Measurements from ENCODE around the gene PDK1. TPM values are rescaled to one million over a fixed set of nuclear protein-coding genes. Genes with fewer than 3 reads are reported as not detected.

Gene PDK1
- total RNA-seq, 1 experiment from 2014 or later = 11.7 TPM

GRCh38 chr2:172555272-172555521 is 693 bp upstream of the PDK1 start:
- Histone ChIP-seq H3K4me1 (ENCODE audit: control insufficient read depth, insufficient read depth, low read length) (peaks cover 23% of the 10 kb centered on the region), H3K9me3 (ENCODE audit: control insufficient read depth, insufficient read depth, low read depth, low read length) (no peaks in the 10 kb centered on the region), H3K4me3 (ENCODE audit: low read depth in 2 of 2, low read length in 2 of 2) (peak overlapping the region; percentile 85 to 91), H3K36me3 (ENCODE audit: control insufficient read depth, insufficient read depth, low read length) (no peaks in the 10 kb centered on the region; the same call in 1 of the 2 replicates), H3K27ac (ENCODE audit: low read length) (peak overlapping the region; percentile 87), H3K27me3 (ENCODE audit: control insufficient read depth, insufficient read depth, low read length) (no peaks in the 10 kb centered on the region)
- BruUV-seq (replicated peaks) = no TSS peak
- intact Hi-C loops (cut with micrococcal nuclease; ENCODE audit: unreplicated experiment) = no loop called here
- POLR2A ChIA-PET = no interaction called here
- CTCF ChIA-PET = no interaction called here
- ATAC-seq (no peak), DNase-seq (ENCODE audit: low read depth, low spot score) (no peak)
- in situ Hi-C loops (cut with HindIII; ENCODE audit: low pct_unique_long_range_greater_than_20kb, low sequenced_read_pairs) = no loop called here
- no peak for TF ChIP-seq POLR2AphosphoS5 (IDR thresholded peaks at IDR 0.05; ENCODE audit: low read depth, low read length)
- no peak for TF ChIP-seq TCF7L2 (IDR thresholded peaks at IDR 0.05; ENCODE audit: low read depth, low read length)
- no peak for TF ChIP-seq CTCF (IDR thresholded peaks at IDR 0.05)
- TF ChIP-seq REST (IDR thresholded peaks at IDR 0.05; ENCODE audit: insufficient read depth in 1 of 2, low read depth in 2 of 2, low read length in 1 of 2) = no peak
- TF ChIP-seq SIN3A (IDR thresholded peaks at IDR 0.05; ENCODE audit: borderline replicate concordance, insufficient read depth, low read depth, low read length) = no peak

- no peaks in the 10 kb centered on the region; the same call in 1 of the 2 replicates for H3K36me3 ChIP-seq (ENCODE audit: control insufficient read depth, insufficient read depth, low read length)
- intact Hi-C loops (cut with micrococcal nuclease; ENCODE audit: unreplicated experiment) = no loop called here
- TF ChIP-seq TCF7L2 (IDR thresholded peaks at IDR 0.05; ENCODE audit: low read depth, low read length) = 0 out of 2 replicates have a peak, but pooled peaks have one; percentile 7
- TF ChIP-seq POLR2AphosphoS5 (IDR thresholded peaks at IDR 0.05; ENCODE audit: low read depth, low read length) = no peak
- H3K4me1 ChIP-seq (ENCODE audit: control insufficient read depth, insufficient read depth, low read length) = peaks cover 17% of the 10 kb centered on the region
- no TSS peak for BruUV-seq (replicated peaks)
- no peaks in the 10 kb centered on the region for H3K9me3 ChIP-seq (ENCODE audit: control insufficient read depth, insufficient read depth, low read depth, low read length)
- CTCF ChIA-PET = no interaction called here
- peak overlapping the region; percentile 85 to 91 for H3K4me3 ChIP-seq (ENCODE audit: low read depth in 2 of 2, low read length in 2 of 2)
- DNase-seq (ENCODE audit: low read depth, low spot score) (no peak), ATAC-seq (peak; percentile 72)
- H3K27ac ChIP-seq (ENCODE audit: low read length) = peak overlapping the region; percentile 63
- no peaks in the 10 kb centered on the region for H3K27me3 ChIP-seq (ENCODE audit: control insufficient read depth, insufficient read depth, low read length)
- POLR2A ChIA-PET = interaction anchor here (0.6 kb wide), 1 partner anchor 524 kb away, joined by 4 read pairs; no protein-coding TSS in a partner anchor
- in situ Hi-C loops (cut with HindIII; ENCODE audit: low pct_unique_long_range_greater_than_20kb, low sequenced_read_pairs) = no loop called here
Measured at GRCh38 chr2:172556284-172557033, 569 bp downstream of the PDK1 start.

GRCh38 chr2:172558372-172558771 is 2.5 kb downstream of the PDK1 start:
- Histone ChIP-seq H3K9me3 (ENCODE audit: control insufficient read depth, insufficient read depth, low read depth, low read length) (no peaks in the 10 kb centered on the region), H3K27me3 (ENCODE audit: control insufficient read depth, insufficient read depth, low read length) (no peaks in the 10 kb centered on the region), H3K4me1 (ENCODE audit: control insufficient read depth, insufficient read depth, low read length) (peaks cover 17% of the 10 kb centered on the region), H3K27ac (ENCODE audit: low read length) (no peak overlapping the region), H3K4me3 (ENCODE audit: low read depth in 2 of 2, low read length in 2 of 2) (no peak overlapping the region), H3K36me3 (ENCODE audit: control insufficient read depth, insufficient read depth, low read length) (no peaks in the 10 kb centered on the region; the same call in none of the 2 replicates)
- intact Hi-C loops (cut with micrococcal nuclease; ENCODE audit: unreplicated experiment) (no loop called here), in situ Hi-C loops (cut with HindIII; ENCODE audit: low pct_unique_long_range_greater_than_20kb, low sequenced_read_pairs) (no loop called here)
- ATAC-seq (no peak), DNase-seq (ENCODE audit: low read depth, low spot score) (no peak)
- ChIA-PET POLR2A (no interaction called here), CTCF (no interaction called here)
- BruUV-seq (replicated peaks) = no TSS peak
- TF ChIP-seq TCF7L2 (IDR thresholded peaks at IDR 0.05; ENCODE audit: low read depth, low read length) (no peak), CTCF (IDR thresholded peaks at IDR 0.05) (no peak), POLR2AphosphoS5 (IDR thresholded peaks at IDR 0.05; ENCODE audit: low read depth, low read length) (no peak)
